Activated CD8-positive, alpha-beta T cell treated with anti-CD3 and anti-CD28 coated beads, Interleukin-2, amount 10 ng/mL, durations not matched to agents 7 days and 5 days (primary cell): Measurements from ENCODE around the gene ASCC3. TPM values are rescaled to one million over a fixed set of nuclear protein-coding genes. Genes with fewer than 3 reads are reported as not detected.
"Not testable (repeated sequence)": the region's sequence is repeated elsewhere in the genome, so short reads cannot be mapped to it uniquely, and the experiment has no call there.

Source experiments
- ATAC-seq: fragments of 150-1000 bp; cut with Tn5 transposase; one replicate; pipeline ENCODE4 v1.10.0; 2021; ENCODE audit warnings: moderate library complexity
- CTCF ChIA-PET: fragments of 350-600 bp; sonication (Branson Sonifier 250); formaldehyde crosslinking; loops from one replicate; lab custom pipeline; 2021; ENCODE audit warnings: antibody characterized with exemption; lab: Charles Lee
- POLR2A ChIA-PET: fragments of 350-600 bp; sonication (Branson Sonifier 250); formaldehyde crosslinking; loops from one replicate; lab custom pipeline; 2021; ENCODE audit warnings: antibody characterized with exemption; lab: Charles Lee
- DNase-seq: peaks from one replicate; pipeline ENCODE4 v3.0.0-alpha.2; 2020
- H3K27ac Mint-ChIP-seq: one replicate; pipeline ENCODE4 v1.8.0; 2021; ENCODE audit warnings: mild to moderate bottlenecking, mixed read lengths
- H3K27me3 Mint-ChIP-seq: one replicate; pipeline ENCODE4 v1.8.0; 2021; ENCODE audit warnings: low read depth, mixed read lengths
- H3K36me3 Mint-ChIP-seq: one replicate; pipeline ENCODE4 v1.8.0; 2021; ENCODE audit warnings: low read depth, mixed read lengths
- H3K4me1 Mint-ChIP-seq: one replicate; pipeline ENCODE4 v1.8.0; 2021; ENCODE audit warnings: low read depth, mixed read lengths
- H3K4me3 Mint-ChIP-seq: one replicate; pipeline ENCODE4 v1.8.0; 2021; ENCODE audit warnings: mild to moderate bottlenecking, mixed read lengths
- H3K9me3 Mint-ChIP-seq: one replicate; pipeline ENCODE4 v1.8.0; 2022; ENCODE audit warnings: mixed read lengths; ENCODE audit not compliant: insufficient read depth
- total RNA-seq, 2 experiments: library from RNA; stranded (reverse); gene quantifications; one replicate each; pipeline ENCODE4 v1.2.3, GENCODE V29; 2021

The ASCC3 gene
- total RNA-seq, 2 experiments from 2014 or later: 61.8 to 66.1 TPM

DNA sequence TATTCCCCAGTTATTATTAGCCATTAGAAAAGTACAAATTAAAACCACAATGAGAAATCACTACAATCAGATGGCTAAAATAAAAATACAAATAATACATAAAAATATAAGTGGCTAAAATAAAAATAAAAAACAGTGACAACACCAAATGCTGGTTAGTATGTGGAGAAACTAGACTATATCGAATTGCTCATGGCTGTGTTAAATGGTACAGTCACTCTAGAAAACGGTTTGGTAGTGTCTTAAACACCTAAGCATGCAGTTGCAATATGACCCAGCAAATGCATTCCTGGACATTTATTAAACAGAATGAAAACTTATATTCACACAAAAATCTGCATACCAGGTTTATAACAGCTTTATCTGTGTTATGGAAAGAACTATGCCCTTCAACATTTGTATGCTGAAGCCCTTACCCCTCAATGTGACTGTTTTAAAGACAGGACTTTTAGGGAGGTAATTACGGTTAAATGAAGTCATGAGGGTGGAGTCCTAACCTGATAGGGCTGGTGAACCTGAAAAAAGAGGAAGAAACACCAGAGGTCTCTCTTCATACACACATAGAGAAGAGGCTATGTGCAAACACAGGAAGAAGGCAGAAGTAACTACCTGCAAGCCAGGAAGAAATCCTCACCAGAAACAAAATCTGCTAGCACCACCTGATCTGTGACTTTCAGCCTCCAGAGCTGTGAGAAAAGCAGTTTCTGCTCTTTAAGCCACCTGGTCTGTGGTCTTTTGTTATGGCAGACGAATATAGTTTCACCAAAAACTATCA, 84.9 kb downstream of the ASCC3 start:
- H3K9me3 Mint-ChIP-seq: no peaks in the 10 kb centered on the region

DNA sequence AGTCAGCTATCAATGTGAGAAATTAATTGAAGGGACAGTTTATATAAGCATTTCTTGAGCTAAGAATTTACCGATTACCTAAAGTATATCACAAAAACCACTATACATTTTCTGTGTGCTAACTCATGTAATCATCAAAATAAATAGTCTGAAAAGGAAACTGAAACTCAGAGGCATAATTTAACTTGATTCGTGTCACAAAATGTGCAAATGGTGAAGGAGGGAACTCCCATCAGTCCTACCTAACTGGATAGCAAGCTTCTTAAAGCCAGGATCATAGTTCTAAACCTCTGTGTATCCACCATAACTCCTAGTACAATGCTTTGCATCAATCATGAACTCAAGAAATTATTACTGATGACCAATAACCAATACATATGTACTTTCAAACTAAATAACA, 91.0 kb downstream of the ASCC3 start:
- H3K9me3 Mint-ChIP-seq: no peaks in the 10 kb centered on the region
- CTCF ChIA-PET: no interaction called here
- no peak for ATAC-seq

More for the DNA sequence above, 84.9 kb downstream of the ASCC3 start:
- H3K4me1 Mint-ChIP-seq: no peaks in the 10 kb centered on the region
- POLR2A ChIA-PET: no interaction called here
- ATAC-seq (no peak), DNase-seq (no peak)
- H3K36me3 Mint-ChIP-seq: peaks cover 32% of the 10 kb centered on the region
- H3K27me3 Mint-ChIP-seq: no peaks in the 10 kb centered on the region
- H3K4me3 Mint-ChIP-seq: no peak overlapping the region
- CTCF ChIA-PET: no interaction called here
- H3K27ac Mint-ChIP-seq: no peak overlapping the region

DNA sequence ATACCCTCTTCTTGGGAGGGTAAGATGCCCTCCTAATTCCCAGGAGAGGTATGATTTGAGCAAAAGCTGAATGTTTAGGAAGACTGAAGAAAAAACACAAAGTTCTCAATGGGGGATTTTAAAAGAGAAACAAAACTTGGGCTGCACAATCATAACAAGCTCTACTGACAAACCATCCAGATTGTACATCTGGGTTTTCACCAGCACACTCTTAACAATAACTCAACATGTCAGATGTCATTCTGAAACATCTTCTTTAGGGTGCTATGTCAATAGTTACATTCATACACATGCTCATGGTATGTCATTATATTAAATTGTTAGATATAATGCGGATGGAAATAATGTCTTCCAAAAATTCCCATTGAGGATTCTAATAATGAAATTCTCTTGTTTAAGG, 95.1 kb downstream of the ASCC3 start:
- no peak overlapping the region for H3K4me3 Mint-ChIP-seq
- no peak for ATAC-seq

More for the DNA sequence above, 91.0 kb downstream of the ASCC3 start:
- no peak overlapping the region for H3K4me3 Mint-ChIP-seq
- no peaks in the 10 kb centered on the region for H3K27me3 Mint-ChIP-seq
- peaks cover 37% of the 10 kb centered on the region for H3K36me3 Mint-ChIP-seq
- no peak for DNase-seq
- H3K4me1 Mint-ChIP-seq: peaks cover 2% of the 10 kb centered on the region
- H3K27ac Mint-ChIP-seq: no peak overlapping the region
- POLR2A ChIA-PET: no interaction called here

DNA sequence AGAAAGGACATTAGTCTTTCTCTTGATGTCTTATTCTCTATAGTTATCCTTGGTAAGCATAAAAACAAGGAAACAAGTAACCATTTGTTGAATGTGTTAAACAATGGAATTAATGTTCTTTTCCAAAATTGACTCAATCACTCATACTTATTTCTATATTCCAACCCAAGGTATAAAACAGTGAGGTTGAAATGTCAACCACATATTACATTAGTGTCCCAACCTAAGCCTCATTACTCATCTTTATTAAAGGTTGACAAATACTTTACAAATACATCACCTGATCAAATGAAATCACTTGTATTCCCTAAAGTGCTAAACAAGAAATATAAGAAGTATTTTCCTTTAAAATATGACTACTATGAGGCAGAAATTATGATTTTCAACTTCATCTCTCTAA, 100.5 kb downstream of the ASCC3 start:
- peaks cover 9% of the 10 kb centered on the region for H3K36me3 Mint-ChIP-seq
- H3K27ac Mint-ChIP-seq: no peak overlapping the region
- POLR2A ChIA-PET: no interaction called here
- DNase-seq: no peak
- no peaks in the 10 kb centered on the region for H3K4me1 Mint-ChIP-seq
- CTCF ChIA-PET: no interaction called here
- no peak for ATAC-seq
- no peaks in the 10 kb centered on the region for H3K9me3 Mint-ChIP-seq
- H3K4me3 Mint-ChIP-seq: no peak overlapping the region
- H3K27me3 Mint-ChIP-seq: no peaks in the 10 kb centered on the region

More for the DNA sequence above, 95.1 kb downstream of the ASCC3 start:
- Mint-ChIP-seq H3K9me3 (no peaks in the 10 kb centered on the region), H3K4me1 (peaks cover 2% of the 10 kb centered on the region), H3K27ac (no peak overlapping the region), H3K27me3 (no peaks in the 10 kb centered on the region), H3K36me3 (peaks cover 32% of the 10 kb centered on the region)
- ChIA-PET CTCF (no interaction called here), POLR2A (no interaction called here)
- no peak for DNase-seq

DNA sequence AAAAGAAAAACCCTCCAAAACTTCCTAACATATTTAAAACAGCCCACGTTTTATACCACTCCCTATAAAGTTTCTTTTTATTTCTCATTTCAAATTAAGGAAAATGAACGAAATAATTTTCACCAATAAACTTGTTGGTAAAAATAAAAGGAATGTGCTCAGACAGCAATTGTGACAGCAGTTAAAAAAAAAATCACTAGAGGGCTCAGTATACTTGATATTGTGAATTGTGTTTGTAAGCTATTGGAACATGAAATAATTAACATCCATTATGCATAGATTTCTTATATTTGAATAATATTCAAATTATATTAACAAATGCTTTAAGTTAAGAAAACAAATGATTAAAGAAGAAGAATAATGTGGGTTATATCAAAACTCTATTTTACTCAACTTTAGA, 105.5 kb downstream of the ASCC3 start:
- CTCF ChIA-PET: no interaction called here
- H3K4me1 Mint-ChIP-seq: no peaks in the 10 kb centered on the region
- POLR2A ChIA-PET: no interaction called here
- no peak overlapping the region for H3K4me3 Mint-ChIP-seq
- H3K36me3 Mint-ChIP-seq: peaks cover 5% of the 10 kb centered on the region
- ATAC-seq (no peak), DNase-seq (no peak)
- no peaks in the 10 kb centered on the region for H3K27me3 Mint-ChIP-seq
- H3K27ac Mint-ChIP-seq: no peak overlapping the region
- H3K9me3 Mint-ChIP-seq: no peaks in the 10 kb centered on the region

DNA sequence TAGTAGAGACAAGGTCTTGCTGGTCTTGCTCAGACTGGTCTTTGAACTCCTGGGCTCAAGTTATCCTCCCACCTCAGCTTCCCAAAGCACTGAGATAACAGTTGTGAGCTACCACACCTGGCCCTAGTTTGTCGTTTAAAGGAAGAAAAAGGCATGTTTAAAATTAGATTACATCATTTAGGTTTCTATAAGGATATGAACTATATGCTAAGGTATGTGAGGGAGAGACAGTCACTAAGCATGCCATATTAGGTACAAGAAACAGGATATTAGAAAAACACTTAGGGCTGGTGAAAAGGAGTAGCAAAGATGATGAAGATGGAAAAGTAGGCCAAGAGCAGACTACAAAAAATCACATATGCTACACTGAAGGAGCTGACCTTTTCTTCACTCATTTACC, 106.4 kb downstream of the ASCC3 start:
- no peak for DNase-seq
- no peaks in the 10 kb centered on the region for H3K9me3 Mint-ChIP-seq
- H3K27ac Mint-ChIP-seq: no peak overlapping the region
- no peak overlapping the region for H3K4me3 Mint-ChIP-seq
- POLR2A ChIA-PET: no interaction called here
- ATAC-seq: no peak
- H3K4me1 Mint-ChIP-seq: no peaks in the 10 kb centered on the region
- H3K36me3 Mint-ChIP-seq: peaks cover 5% of the 10 kb centered on the region
- CTCF ChIA-PET: no interaction called here
- no peaks in the 10 kb centered on the region for H3K27me3 Mint-ChIP-seq

DNA sequence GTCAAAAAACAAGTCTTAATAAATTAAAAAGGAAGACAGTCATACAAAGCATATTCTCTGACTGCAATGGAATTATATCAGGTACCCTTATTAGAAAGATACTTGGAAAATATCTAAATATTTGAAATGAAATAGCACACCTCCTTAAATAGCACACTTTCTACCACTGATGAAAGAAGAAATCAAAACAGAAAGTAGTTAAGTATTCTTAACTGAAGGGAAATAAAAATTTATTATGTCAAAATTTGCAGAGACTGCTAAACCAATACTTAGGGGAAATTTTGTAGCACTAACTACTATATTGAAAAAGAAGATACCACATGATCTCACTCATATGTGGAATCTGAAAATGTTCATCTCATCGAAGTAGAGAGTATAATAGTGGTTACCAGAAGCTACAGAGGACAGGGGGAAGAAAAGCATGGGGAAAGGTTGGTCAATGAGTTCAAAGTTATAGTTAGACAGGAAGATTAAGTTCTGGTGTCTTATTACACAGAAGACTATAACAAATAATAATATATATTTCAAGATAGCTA, 112.2 kb downstream of the ASCC3 start:
- H3K27me3 Mint-ChIP-seq: no peaks in the 10 kb centered on the region
- no peaks in the 10 kb centered on the region for H3K4me1 Mint-ChIP-seq
- no peak overlapping the region for H3K27ac Mint-ChIP-seq
- H3K36me3 Mint-ChIP-seq: peaks cover 30% of the 10 kb centered on the region
- no peak for DNase-seq
- POLR2A ChIA-PET: no interaction called here
- ATAC-seq: no peak
- CTCF ChIA-PET: no interaction called here
- H3K4me3 Mint-ChIP-seq: no peak overlapping the region
- H3K9me3 Mint-ChIP-seq: peaks cover 13% of the 10 kb centered on the region

DNA sequence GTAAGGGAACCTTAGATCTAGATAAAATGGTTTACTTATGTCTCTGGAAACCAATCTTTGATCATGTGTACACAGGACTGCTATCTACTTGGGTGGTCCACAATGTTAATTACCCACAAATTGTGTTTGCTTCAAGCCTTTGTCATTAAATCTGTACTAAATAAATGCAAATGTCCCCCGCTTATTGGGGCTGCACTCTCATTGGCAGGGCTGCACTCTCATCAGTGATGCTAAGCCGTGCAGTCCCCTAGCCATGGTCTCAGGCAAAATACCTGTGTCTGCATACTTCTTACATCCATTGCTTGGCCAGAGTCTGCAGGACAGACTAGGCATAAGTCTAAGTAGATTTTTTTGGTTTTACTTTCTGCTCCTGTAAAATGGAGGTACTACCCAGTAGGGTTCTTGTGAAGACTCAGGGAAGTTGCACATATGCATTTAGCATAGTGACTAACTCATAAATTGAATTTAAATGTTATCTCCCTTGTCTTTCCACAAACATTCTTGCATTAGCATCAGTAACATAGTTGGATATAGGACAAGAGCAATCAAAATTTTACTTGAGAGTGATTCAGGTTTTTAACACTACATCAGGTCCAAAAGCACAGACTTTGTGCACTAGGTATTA, 117.4 kb downstream of the ASCC3 start:
- H3K36me3 Mint-ChIP-seq: peaks cover 72% of the 10 kb centered on the region
- no peak for ATAC-seq
- H3K27ac Mint-ChIP-seq: no peak overlapping the region
- no peak for DNase-seq
- H3K9me3 Mint-ChIP-seq: peaks cover 30% of the 10 kb centered on the region
- ChIA-PET POLR2A (no interaction called here), CTCF (no interaction called here)
- no peaks in the 10 kb centered on the region for H3K4me1 Mint-ChIP-seq
- H3K27me3 Mint-ChIP-seq: no peaks in the 10 kb centered on the region
- H3K4me3 Mint-ChIP-seq: no peak overlapping the region

DNA sequence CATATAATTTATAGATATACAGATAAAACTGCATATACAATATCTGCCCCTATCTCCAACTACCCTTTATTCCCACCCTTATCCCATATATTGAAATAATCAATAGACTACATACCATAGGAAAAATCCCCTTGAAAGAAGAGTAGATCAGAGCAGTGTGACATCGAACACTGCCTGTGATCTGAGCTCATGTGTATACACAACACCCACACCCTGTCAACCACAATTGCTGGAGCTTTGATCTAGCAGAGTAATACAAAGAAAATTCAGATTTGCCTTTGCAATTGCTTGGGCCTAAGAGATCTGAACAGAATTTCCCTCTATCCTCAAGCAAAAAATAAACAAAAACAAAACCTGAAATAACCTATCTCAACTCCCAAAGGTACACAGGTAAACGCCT, 119.3 kb downstream of the ASCC3 start:
- CTCF ChIA-PET: no interaction called here
- POLR2A ChIA-PET: no interaction called here
- no peak overlapping the region for H3K4me3 Mint-ChIP-seq
- H3K36me3 Mint-ChIP-seq: peaks cover 78% of the 10 kb centered on the region
- DNase-seq (no peak), ATAC-seq (no peak)
- H3K4me1 Mint-ChIP-seq: no peaks in the 10 kb centered on the region
- H3K27ac Mint-ChIP-seq: no peak overlapping the region
- no peaks in the 10 kb centered on the region for H3K27me3 Mint-ChIP-seq
- peaks cover 30% of the 10 kb centered on the region for H3K9me3 Mint-ChIP-seq

DNA sequence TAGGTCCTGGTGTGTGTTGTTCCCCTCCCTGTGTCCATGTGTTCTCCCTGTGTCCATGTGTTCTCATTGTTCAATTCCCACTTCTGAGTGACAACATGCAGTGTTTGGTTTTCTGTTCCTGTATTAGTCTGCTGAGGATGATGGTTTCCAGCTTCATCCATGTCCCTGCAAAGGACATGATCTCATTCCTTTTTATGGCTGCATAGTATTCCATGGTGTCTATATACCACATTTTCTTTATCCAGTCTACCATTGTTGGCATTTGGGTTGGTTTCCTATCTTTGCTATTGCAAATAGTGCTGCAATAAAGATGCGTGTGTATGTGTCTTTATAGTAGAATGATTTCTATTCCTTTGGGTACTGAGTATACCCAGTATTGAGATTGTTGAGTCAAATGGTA, 122.7 kb downstream of the ASCC3 start:
- ATAC-seq, DNase-seq: not testable (repeated sequence)
- H3K9me3 Mint-ChIP-seq: peaks cover 15% of the 10 kb centered on the region

DNA sequence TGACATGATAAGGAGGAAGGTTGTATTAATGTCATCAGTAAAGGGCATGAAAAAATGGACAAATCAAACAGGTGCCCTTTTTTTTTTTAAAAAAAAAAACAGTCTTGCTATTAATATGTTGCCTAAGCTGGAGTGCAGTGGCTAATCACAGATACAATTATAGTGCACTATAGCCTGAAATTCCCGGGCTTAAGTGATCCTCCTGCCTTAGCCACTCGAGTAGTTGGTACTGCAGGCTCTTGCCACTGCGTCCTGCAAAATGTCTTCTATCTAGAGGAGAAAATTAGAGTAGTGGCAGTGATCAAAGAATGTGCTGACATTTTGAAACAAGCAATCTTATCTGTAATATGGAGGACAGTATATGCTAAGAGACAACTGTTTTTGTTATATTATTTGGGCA, 127.7 kb downstream of the ASCC3 start:
- Mint-ChIP-seq H3K4me1 (no peaks in the 10 kb centered on the region), H3K27me3 (no peaks in the 10 kb centered on the region), H3K9me3 (no peaks in the 10 kb centered on the region), H3K27ac (no peak overlapping the region), H3K4me3 (no peak overlapping the region), H3K36me3 (peaks cover 24% of the 10 kb centered on the region)
- ATAC-seq: no peak
- POLR2A ChIA-PET: no interaction called here
- no peak for DNase-seq
- CTCF ChIA-PET: interaction anchor here (0.6 kb wide), 1 partner anchor 107 kb away, joined by 3 read pairs; no protein-coding TSS in a partner anchor

More for the DNA sequence above, 122.7 kb downstream of the ASCC3 start:
- H3K27me3 Mint-ChIP-seq, CTCF ChIA-PET, POLR2A ChIA-PET, H3K4me1 Mint-ChIP-seq, H3K27ac Mint-ChIP-seq, H3K4me3 Mint-ChIP-seq: not testable (repeated sequence)
- H3K36me3 Mint-ChIP-seq: peaks cover 63% of the 10 kb centered on the region

DNA sequence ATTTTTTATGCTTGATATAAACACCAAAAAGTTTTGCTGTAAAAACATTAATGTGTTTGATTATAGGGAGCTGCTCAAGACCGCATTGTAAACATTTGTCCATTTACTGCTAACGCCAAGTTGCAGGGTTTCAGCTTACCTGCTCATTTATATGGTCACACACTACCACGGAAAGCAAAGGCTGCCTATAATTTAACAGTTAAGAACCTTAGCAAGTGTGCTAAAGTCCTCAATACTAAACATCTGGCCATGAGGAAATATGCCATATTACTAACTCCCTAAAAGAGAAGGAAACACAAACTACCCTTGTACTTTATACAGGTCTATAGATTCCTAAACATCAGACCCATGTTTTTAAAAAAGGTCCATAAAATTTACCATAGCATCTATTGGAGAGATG, 129.5 kb downstream of the ASCC3 start:
- Mint-ChIP-seq H3K9me3 (no peaks in the 10 kb centered on the region), H3K27ac (no peak overlapping the region), H3K4me1 (no peaks in the 10 kb centered on the region), H3K36me3 (peaks cover 25% of the 10 kb centered on the region), H3K4me3 (no peak overlapping the region), H3K27me3 (no peaks in the 10 kb centered on the region)
- ATAC-seq (no peak), DNase-seq (no peak)
- CTCF ChIA-PET: no interaction called here
- POLR2A ChIA-PET: no interaction called here
